GM19438 (cell line): ENCODE measurements around the gene MOXD1.

Experiments used
- ATAC-seq: cut with Tn5 transposase; IDR thresholded peaks from one replicate; pipeline ENCODE4 v1.9.1; 2021; ENCODE audit warnings: low read depth; ENCODE audit not compliant: unreplicated experiment

The MOXD1 gene

GRCh38 chr6:132400883-132401617 lies at the start of gene MOXD1:
Gene MOXD1 (minus strand): TSS chr6:132401475. CDS start chr6:132401426, 49 bp downstream.
- ATAC-seq, result peak; percentile 58

DNA sequence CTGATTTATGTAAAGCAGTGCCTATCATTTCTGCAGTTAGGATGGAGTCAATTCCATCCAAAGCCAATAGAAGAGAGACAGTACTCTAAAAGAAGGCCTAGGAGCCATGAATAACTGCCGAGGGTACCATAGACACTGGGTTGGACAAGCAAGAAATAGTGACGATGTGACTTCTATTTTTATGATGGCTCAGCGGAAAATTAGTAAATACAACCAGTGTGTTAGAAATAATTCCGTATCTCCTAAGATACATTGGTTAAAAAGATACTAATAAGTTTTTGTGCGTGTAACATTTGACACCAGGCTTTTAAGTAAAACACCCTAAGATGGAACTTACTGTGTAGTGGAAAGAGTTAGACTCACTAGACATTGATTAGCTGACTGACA lies 45.6 kb upstream of the MOXD1 start:
- no peak for ATAC-seq

- ATAC-seq, result no peak
These were observed 45.0 kb upstream of the MOXD1 start for GRCh38 chr6:132446141-132446854.

GRCh38 chr6:132445201-132445951 lies 44.1 kb upstream of the MOXD1 start:
- no peak for ATAC-seq

DNA sequence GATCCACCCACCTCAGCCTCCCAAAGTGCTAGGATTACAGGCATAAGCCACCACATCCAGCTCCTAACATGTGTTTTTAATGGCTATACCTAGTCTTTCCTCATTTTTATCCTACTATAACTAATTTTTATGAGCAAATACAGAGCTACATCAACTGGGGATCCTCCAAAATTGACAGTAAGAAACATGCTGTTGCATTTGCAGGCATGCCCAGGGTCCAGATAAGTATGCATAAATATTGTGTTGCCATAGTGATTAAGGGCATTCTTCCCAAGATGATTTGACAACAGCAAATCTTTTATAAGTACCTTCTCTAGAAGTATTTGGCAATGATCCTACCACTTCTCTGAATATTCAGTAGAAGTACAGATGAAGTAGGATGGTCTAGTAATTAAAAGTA lies 41.9 kb upstream of the MOXD1 start:
- no peak for ATAC-seq

DNA sequence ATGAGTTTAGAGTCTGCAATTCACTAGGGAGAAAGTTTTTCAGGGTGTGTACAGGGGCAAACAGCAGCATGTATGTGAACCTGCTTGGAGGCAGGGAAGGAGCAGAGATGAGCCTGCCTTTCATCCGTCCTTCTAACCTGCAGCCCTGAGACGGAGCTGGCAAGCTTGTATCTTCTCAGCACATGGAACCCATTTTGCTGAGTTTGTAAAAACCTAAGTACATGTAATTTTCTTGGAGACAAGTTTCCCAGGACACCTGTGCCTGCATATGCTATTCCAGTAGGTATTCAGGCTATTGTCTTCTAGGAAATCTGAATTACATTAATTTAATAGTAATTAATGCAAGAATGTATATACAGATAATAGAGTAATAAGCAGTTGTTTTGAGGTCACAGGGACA lies 28.8 kb upstream of the MOXD1 start:
- ATAC-seq, result no peak

GRCh38 chr6:132425176-132425575 lies 23.9 kb upstream of the MOXD1 start:
- no peak for ATAC-seq

- no peak for ATAC-seq
These were observed 22.6 kb upstream of the MOXD1 start for GRCh38 chr6:132423839-132424238.

GRCh38 chr6:132418235-132418965 lies 17.1 kb upstream of the MOXD1 start:
- ATAC-seq, result no peak

GRCh38 chr6:132414761-132415160 lies 13.5 kb upstream of the MOXD1 start:
- no peak for ATAC-seq

DNA sequence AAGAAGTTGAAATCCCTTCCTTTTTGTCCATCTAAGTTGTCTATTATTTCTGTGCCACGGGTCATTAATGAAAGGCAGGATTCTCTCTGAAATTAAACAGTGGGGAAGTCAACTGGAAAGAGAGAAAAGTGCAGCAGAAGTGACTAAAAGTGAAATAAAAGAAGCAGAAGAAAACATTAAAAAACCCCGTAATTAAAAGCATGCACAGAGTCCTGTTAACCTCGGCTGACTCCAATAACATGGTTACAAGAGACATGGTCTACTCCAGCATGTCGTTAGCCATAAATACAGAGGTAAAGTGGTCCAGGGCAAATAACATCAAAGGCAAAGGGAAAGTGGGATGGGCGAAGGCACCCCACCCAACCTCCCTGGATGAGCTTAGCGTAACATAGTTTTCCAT lies 13.0 kb upstream of the MOXD1 start:
- no peak for ATAC-seq

DNA sequence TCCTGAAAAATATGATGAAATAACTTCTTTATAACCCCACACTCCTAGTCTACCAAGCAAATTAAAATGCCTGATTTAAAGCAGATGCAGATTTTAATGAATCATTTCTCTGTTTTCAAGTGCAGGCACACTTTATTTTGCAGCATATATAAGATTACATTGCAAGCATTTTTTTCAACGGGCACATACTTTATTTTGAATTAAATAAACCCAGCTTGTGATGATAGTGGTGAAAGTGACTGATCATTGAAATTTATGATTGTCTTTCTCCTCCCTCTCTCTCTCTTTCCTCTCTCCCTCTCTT lies 12.2 kb upstream of the MOXD1 start:
- ATAC-seq, result no peak

GRCh38 chr6:132412656-132413498 lies 11.6 kb upstream of the MOXD1 start:
- ATAC-seq, result no peak

DNA sequence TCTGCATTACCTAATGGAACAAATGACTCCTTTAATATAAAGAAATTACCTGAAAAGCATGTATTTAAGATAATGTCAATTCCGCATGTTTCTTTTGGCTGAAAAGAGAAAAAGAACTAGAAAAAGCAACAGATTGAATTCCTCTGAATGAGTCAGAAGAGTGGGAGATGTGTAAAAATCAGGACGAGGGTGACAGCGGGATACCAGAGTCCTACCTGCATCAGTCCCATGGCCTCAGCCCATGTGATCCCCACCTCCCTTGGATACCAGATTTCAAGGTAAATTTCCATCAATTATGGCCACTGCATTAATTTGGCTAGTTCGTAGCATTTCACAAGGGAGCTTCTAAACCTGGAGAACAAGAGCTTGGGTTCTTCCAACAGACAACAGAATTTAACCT lies 10.0 kb upstream of the MOXD1 start:
- ATAC-seq, result no peak

- no peak for ATAC-seq
These were observed 9.6 kb upstream of the MOXD1 start for GRCh38 chr6:132410830-132411229.

DNA sequence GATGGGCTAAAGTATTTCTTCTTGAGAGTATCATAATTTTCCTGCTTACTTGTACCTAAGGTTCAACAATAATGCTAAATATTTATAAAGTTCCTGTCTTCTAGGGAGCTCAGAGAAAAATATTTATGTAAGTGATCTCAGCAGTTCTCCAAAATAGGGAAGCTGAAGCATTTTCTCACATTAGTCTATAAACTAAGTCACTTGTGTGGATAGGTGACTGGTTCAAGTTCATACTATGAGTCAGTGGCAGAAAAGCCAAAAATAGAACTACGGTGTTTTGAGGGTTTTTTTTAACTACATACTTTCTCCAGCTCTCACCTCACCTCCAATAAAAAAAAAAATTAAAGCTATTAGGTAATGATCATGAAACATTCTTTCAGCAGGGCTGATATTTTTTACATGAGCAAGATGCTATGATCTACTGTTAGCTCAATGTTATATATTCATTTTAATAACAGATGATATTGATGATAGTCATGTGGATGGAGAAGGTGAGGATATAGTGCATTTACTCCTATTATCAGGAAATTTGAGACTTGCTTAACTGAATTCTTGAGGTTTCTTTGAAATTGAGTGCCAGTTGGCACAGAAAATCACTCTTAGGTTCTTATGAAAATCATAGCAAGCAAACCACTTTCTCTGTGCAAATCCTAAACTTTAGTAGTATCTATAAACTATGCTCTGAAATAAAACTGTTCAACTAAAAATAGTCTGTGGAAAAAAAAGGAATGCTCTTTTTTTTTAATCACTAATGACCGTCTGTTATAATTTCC lies 4.1 kb upstream of the MOXD1 start:
- ATAC-seq, result no peak

DNA sequence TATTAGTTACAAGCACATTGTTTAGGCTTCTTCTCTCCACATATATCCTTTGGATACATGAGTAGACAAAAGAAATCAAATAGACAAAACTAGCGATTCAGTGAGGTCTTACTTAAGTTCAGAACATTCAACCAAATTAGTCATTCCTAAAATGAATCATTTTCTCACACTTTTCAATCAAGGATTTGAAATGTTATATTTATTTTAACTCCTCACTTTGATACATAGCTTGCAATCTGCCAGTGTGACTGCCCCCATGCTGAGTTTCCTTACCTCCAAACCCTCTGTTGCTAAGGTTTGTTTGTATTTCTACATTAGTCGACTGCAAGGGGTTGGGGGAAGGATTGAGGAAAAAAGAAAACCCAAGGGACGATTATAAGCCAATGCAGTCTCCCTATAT lies 3.5 kb upstream of the MOXD1 start:
- ATAC-seq, result no peak

DNA sequence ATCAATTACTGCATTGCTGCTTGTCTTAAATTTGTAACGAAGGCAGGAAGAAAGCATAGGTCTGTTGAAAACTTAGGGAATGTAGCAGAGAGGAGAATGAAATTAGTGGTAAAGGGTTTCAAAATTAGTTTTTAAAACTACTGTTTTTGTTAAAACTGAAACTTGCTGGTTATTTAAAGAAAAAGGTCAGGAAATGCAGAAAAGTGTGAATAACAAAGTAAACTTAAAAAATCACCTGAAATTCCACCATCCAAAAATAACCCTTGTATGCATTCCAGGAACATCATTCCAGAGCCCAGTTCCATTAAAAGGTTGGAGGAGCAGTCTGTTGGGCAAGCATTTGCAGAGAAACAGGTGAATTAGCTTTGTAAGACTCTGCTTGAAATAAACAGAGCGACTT lies 3.1 kb upstream of the MOXD1 start:
- no peak for ATAC-seq

DNA sequence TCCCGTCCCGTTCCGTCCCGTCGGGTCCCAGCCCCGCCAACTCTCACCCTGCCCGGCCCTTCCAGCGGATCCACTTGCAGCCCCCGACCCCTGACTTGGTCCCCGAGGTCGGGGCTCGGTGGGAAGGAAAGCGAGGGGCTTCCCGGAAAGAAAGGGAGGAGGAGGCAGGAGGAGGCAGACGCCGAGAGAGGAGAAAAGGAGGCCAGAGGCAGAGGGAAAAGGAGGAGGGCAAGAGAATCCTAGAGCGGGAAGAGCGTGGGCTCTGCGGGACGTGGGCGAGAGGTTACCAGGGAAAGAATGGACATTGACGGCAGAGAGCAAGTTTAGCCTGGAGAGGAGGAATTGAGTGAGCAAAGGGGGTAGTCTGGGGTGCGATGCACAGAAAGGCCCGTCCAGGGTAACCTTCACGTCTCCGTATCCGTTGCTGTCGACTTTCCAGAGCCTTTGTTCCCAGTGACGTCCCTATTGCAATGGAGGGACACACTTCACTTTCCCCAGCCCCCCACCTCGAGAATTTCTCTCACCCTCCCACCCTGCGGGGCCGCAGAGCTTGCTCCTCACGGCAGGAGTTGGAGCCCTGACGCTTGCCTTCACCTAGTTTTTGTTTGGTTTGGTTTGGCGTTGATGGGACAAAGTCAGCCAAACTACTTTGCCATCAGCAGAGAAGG lies 477 bp upstream of the MOXD1 start:
- ATAC-seq, result no peak
